GM04504 (cell line): Measurements from ENCODE around the gene MCL1.
"Not testable (repeated sequence)": the region's sequence is repeated elsewhere in the genome, so short reads cannot be mapped to it uniquely, and the experiment has no call there.

Experiments
- DNase-seq: peaks from one replicate; pipeline ENCODE4 v3.0.0-alpha.2; 2012; ENCODE audit warnings: low read depth

MCL1 gene

GRCh38 chr1:150579110-150579944 lies at the start of gene MCL1:
Gene MCL1, minus strand, starts transcription at chr1:150579610. Its CDS starts 80 bp downstream, at chr1:150579530.
- peak; percentile 93 for DNase-seq

DNA sequence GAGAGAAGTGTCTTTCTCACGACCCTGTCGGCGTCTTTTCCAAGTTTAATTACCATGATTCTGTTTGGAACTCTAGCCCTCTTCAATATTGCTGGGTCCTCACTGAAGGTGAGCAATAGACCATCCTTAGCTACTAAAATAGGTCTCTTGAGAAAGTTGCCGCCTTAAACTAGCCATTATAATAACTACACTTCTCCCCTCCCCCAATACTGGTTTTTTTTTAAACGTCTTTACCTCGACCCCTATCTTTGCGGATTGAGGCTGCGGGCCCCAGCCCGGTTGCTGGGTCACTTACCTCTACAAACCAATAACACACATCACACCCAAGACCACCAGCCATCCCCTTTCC lies 49.3 kb upstream of the MCL1 start:
- no peak for DNase-seq

DNA sequence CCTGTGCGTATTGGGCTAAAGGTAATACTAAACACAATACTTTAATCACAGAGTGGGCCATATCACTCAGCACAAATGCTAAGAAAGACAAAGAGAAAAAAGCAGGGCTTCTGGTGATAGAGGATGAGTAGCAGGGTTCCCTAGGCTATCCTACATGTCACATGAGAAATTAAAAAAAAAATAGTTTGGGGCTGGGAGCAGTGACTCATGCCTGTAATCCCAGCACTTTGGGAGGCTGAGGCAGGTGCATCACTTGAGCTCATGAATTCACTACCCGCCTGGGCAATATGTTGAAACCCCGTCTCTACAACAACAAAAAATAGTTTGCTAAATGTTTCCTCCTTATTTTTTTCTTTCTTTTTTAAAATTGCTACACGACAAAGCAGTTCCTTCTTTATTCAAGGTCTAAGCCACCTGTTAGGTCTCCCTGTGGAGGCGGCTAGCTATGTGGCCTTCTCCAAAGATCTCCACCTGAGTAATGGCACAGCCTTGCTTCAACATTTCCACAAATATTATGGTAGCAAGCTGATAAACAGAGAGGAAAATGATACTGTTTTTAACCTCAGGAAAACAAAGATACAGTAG lies 48.5 kb upstream of the MCL1 start:
- DNase-seq = no peak

DNA sequence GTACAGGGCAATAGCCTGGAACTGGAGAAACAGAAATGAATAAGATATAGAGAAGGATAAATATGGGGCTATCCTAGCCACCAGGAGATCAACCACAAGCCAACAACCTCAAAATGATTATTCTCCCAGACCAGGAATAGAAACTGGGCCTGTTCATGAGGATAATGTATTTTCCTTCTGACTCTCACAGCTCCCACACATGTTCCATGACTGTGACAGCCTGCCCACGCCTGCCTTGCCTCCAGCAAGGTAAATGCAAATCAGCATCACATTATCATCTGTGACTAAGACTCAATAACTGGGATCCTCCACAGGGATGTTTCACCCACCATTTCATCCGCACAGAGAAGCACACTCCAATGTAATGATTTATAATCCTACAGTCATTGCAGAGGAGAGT lies 46.7 kb upstream of the MCL1 start:
- DNase-seq = no peak

GRCh38 chr1:150624546-150624945 lies 45.1 kb upstream of the MCL1 start:
- DNase-seq = not testable (repeated sequence)

DNA sequence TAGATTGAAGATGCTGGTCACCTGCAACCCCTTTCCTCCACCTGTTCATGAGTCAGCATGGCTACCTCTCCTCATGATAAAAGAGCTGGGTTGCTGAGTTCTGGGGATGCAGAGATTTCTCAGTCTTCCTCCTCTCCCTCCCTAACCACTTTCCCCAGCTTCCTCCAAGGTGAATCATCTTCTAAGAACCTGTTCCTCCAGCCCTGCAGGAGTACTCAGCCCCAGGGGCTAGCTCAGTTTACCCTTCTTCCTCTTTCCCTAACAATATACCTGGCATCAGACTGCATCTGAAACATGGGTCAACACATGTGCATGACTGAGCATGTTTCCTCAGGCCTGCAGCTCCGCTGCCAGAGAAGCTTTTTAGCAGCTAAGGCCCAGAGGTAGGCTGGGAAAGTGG lies 44.7 kb upstream of the MCL1 start:
- not testable (repeated sequence) for DNase-seq

DNA sequence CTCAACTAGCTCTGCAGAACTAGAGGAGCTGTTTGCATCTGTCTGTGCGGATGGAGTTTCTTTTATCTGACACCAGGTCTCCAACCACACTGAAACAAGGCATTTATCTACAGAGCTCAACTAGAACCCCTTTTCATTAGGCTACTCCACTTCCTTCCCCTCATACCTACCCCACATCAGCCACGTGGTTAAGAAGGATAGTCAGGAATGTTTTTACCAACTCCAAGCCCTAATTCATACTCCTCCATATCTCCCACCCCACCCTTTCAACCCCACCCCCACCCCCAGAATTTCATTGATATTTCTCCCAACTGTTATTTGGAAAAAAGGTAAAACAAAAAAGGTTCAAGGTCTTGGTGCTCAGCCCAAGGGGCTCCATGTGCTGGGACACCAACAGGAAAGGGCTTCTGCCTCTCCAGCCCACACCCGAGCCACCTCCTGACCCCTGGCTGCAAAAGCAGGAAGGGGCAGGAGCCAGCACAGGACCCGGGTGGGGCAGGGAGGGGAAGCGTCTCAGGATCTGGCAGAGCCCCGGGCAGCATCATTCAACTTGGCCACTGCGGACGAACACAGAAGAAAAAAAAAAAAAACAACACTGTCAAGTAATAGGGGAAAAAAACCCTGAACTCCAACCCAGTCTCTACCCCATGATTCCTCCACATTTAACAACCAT lies 43.0 kb upstream of the MCL1 start:
- DNase-seq = no peak

DNA sequence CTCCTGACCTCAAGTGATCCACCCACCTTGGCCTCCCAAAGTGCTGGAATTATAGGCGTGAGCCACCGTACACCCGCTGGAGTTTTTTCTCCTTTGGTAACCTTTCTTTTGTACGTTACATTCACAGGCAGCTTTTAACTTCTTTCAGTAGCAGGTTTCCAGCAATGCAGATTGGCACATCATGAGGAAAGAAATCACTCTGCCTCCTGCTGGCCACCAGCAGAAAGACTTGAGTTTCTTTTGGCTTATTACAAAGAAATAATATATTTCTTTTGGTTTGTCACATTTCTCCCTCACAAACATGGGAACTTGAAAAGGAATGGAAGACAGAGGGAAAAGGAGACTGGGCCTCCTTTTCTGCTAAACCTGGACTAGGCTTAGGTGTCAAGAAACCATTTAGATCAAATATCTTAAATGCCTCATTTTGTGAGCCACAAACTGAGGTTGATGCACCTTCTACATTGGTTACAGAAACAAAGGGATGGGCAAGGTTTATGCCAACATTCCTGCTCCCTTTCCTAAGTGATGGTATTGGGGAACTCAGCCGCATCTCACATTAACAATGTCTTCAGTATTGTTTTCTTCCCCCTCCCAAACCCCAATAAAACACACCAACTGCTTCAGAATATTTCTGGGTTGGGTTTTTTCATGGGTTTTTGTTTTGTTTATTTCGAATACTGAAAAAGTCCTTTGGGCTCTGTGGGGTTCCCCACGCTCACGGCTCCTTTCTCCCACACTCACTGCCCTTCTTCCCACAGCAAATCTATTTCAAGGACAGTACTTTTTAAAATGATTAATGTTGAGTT lies 42.3 kb upstream of the MCL1 start:
- no peak for DNase-seq

GRCh38 chr1:150620919-150621318 lies 41.5 kb upstream of the MCL1 start:
- no peak for DNase-seq

- DNase-seq = no peak
These were observed 40.4 kb upstream of the MCL1 start for GRCh38 chr1:150619576-150620509.

GRCh38 chr1:150615346-150616201 lies 36.2 kb upstream of the MCL1 start:
- no peak for DNase-seq

GRCh38 chr1:150613061-150613920 lies 33.9 kb upstream of the MCL1 start:
- DNase-seq = peak; percentile 55

GRCh38 chr1:150612014-150612345 lies 32.6 kb upstream of the MCL1 start:
- DNase-seq = no peak

DNA sequence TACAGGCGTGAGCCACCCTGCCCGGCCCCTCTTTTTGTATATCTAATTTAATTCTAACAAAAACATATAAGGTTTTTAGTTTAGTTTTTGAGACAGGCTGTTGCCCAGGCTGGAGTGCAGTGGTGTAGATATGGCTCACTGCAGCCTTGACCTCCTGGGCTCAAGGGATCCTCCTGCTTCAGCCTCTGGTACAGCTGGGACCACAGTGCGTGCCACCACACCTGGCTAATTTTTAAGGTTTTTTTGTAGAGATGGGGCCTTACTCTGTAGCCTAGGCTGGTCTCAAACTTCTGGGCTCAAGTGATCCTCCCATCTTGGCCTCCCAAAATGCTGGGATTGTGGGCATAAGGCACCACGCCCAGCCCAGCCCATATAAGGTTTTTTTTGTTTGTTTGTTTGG lies 31.2 kb upstream of the MCL1 start:
- DNase-seq = no peak

- no peak for DNase-seq
These were observed 30.3 kb upstream of the MCL1 start for GRCh38 chr1:150609732-150610131.

DNA sequence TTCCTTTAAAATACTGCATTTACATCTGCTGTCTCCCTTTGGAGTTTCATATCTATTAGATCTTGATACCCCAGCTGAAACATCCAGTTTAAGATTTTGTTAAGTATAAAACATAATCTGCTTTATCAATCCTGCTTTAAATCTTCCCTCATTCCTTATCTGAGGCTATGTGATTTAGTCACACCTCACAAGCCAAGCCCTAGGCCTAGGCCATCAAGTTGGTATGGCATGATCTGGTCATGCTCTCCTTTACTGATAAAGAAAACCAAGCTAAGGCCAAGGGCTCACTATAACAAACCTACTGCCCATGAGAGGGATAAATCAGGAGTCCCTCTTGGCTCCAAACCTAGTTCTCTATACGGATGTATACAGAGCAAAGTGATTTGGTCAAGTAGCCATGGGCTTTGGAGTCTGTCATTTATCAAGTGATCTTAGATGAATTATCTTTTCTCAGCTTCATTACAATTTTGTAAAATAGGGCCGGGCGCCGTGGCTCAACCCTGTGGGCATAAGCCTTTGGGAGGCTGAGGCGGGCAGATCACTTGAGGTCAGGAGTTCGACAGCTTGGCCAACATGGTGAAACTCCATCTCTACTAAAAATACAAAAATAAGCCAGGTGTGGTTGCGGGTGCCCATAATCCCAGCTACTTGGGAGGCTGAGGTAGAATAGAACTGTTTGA lies 27.2 kb upstream of the MCL1 start:
- no peak for DNase-seq

DNA sequence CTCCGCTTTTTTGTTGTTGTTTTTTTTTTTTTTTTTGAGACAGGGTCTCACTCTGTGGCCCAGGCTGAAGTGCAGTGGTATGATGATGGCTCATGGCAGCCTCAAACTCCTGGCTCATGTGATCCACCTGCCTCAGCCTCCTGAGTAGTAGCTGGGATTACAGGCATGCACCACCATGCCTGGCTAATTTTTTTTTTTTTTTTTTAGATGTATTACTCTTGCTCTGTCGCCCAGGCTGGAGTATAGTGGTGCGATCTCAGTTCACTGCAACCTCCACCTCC lies 26.0 kb upstream of the MCL1 start:
- not testable (repeated sequence) for DNase-seq

- no peak for DNase-seq
These were observed 24.8 kb upstream of the MCL1 start for GRCh38 chr1:150604226-150604588.

DNA sequence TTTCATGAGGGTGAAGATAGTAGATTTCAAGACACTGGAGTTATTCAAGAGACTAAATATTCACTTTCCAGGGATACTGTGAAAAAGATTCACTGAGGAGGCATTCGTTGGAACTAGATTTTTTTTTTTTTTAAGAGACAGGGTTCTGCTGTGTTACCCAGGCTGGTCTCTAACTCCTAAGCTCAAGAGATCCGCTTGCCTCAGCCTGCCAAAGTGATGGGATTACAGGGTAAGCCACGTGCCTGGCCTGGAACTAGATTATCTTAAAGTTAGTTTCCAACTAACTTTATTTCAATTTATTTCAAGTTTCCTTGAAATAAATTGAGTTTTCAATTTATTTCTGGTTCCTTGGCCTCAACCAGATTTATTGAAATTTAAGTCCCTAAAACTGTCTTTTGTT lies 24.3 kb upstream of the MCL1 start:
- no peak for DNase-seq
